H1 (cell line): ENCODE results near the gene ST13. TPM values are rescaled to one million over a fixed set of nuclear protein-coding genes. Genes with fewer than 3 reads are reported as not detected.

ENCODE experiments used
- CTCF ChIA-PET: fragments of 300-600 bp; sonication (Branson Sonifier 250); formaldehyde crosslinking; loops from one replicate; lab custom pipeline; 2021; ENCODE audit not compliant: partially characterized antibody; lab: Charles Lee
- POLR2A ChIA-PET: fragments of 300-600 bp; sonication (Branson Sonifier 250); formaldehyde crosslinking; loops from one replicate; lab custom pipeline; 2021; ENCODE audit warnings: inconsistent platforms; ENCODE audit not compliant: partially characterized antibody; lab: Charles Lee
- DNase-seq, 2 experiments: peaks; one replicate each; pipeline versions ENCODE4 v3.0.0 to v3.0.0-alpha.2; 2010 to 2022; ENCODE audit warnings: low spot score in 2 of 2, low read depth in 1 of 2, mixed read lengths in 1 of 2
- FAIRE-seq: peaks from 2 replicates; lab custom pipeline; 2011; peaks lifted over from hg19 to GRCh38; lab: Jason Lieb, UNC
- H2AFZ ChIP-seq: 2 replicates; pipeline ENCODE4 v1.8.1; 2012; ENCODE audit warnings: low read length, inconsistent platforms
- H2AK5ac ChIP-seq: 2 replicates; pipeline ENCODE4 v1.6.1; 2013; ENCODE audit warnings: low read depth, low read length
- H2BK120ac ChIP-seq: replicated peaks from 2 replicates; pipeline ENCODE3; 2013; ENCODE audit warnings: low read depth, low read length, inconsistent platforms
- H2BK12ac ChIP-seq: 2 replicates; pipeline ENCODE4 v1.6.1; 2013; ENCODE audit warnings: low read depth, low read length
- H2BK15ac ChIP-seq: 2 replicates; pipeline ENCODE4 v1.6.1; 2013; ENCODE audit warnings: low read length
- H2BK20ac ChIP-seq: 2 replicates; pipeline ENCODE4 v1.6.1; 2013; ENCODE audit warnings: low read length
- H2BK5ac ChIP-seq: 2 replicates; pipeline ENCODE4 v1.6.1; 2013; ENCODE audit warnings: low read depth, low read length
- H3K14ac ChIP-seq: 2 replicates; pipeline ENCODE4 v1.6.1; 2013; ENCODE audit warnings: inconsistent platforms; ENCODE audit not compliant: insufficient read length
- H3K18ac ChIP-seq: 2 replicates; pipeline ENCODE4 v1.6.1; 2013; ENCODE audit warnings: low read length; ENCODE audit errors: extremely low read depth
- H3K23ac ChIP-seq: 2 replicates; pipeline ENCODE4 v1.6.1; 2013; ENCODE audit warnings: inconsistent platforms; ENCODE audit not compliant: insufficient read length
- H3K23me2 ChIP-seq: 2 replicates; pipeline ENCODE4 v1.6.1; 2013; ENCODE audit warnings: low read depth, low read length
- H3K27ac ChIP-seq: 2 replicates; pipeline ENCODE4 v1.6.1; 2011; ENCODE audit warnings: low read depth, low read length, inconsistent platforms
- H3K27me3 ChIP-seq, 4 experiments: replicated peaks in 1 of 4; 1 replicate in 1 of 4; 2 replicates in 3 of 4; pipeline versions ENCODE4 v1.6.1 to v1.8.1; 2011 to 2013; ENCODE audit warnings: low read length in 3 of 4, mild to moderate bottlenecking in 3 of 4, inconsistent platforms in 2 of 4, mixed read lengths in 2 of 4, moderate library complexity in 1 of 4; ENCODE audit not compliant: control insufficient read depth in 3 of 4, insufficient read depth in 3 of 4; ENCODE audit errors: extremely low read depth in 1 of 4
- H3K36me3 ChIP-seq, 4 experiments: 2 replicates each; pipeline versions ENCODE4 v1.6.1 to v1.8.1; 2011 to 2013; ENCODE audit warnings: mild to moderate bottlenecking in 4 of 4, low read length in 3 of 4, moderate library complexity in 2 of 4, control low read depth in 1 of 4, inconsistent platforms in 1 of 4; ENCODE audit not compliant: insufficient read depth in 4 of 4, control insufficient read depth in 2 of 4
- H3K4ac ChIP-seq: replicated peaks from 2 replicates; pipeline ENCODE3; 2013; ENCODE audit warnings: low read length, low read depth, mixed read lengths, inconsistent platforms; ENCODE audit not compliant: insufficient read length
- H3K4me1 ChIP-seq, 4 experiments: replicated peaks in 1 of 4; 1 replicate in 1 of 4; 2 replicates in 3 of 4; pipeline versions ENCODE4 v1.6.1 to v1.8.1; 2011 to 2013; ENCODE audit warnings: low read length in 3 of 4, inconsistent platforms in 2 of 4, mixed read lengths in 1 of 4; ENCODE audit not compliant: insufficient read depth in 4 of 4, control insufficient read depth in 3 of 4
- H3K4me2 ChIP-seq, 2 experiments: 2 replicates each; pipeline versions ENCODE4 v1.6.1 to v1.8.1; 2011 to 2013; ENCODE audit warnings: low read depth in 2 of 2, low read length in 2 of 2, control low read depth in 1 of 2, inconsistent platforms in 1 of 2, mild to moderate bottlenecking in 1 of 2; ENCODE audit not compliant: insufficient read depth in 1 of 2
- H3K4me3 ChIP-seq, 4 experiments: fragments of 200-600, 300-600 bp in 1 of 4; sonication (generic), shearing (Covaris generic), sonication (Bioruptor Twin) in 1 of 4; 2 replicates each; pipeline versions ENCODE4 v1.5.1 to v1.8.1; 2011 to 2016; ENCODE audit warnings: low read length in 4 of 4, low read depth in 3 of 4, control low read depth in 2 of 4, inconsistent platforms in 2 of 4, mild to moderate bottlenecking in 2 of 4, mixed read lengths in 1 of 4, moderate library complexity in 1 of 4; ENCODE audit not compliant: insufficient read depth in 2 of 4; ENCODE audit errors: extremely low read depth in 1 of 4
- H3K56ac ChIP-seq: replicated peaks from 2 replicates; pipeline ENCODE3; 2013; ENCODE audit warnings: low read depth, mild to moderate bottlenecking, mixed read lengths, low read length, inconsistent platforms; ENCODE audit not compliant: insufficient read length
- H3K79me1 ChIP-seq: 2 replicates; pipeline ENCODE4 v1.6.1; 2013; ENCODE audit warnings: low read depth, low read length, control low read depth
- H3K79me2 ChIP-seq, 2 experiments: 2 replicates each; pipeline versions ENCODE4 v1.6.1 to v1.8.1; 2012 to 2013; ENCODE audit warnings: low read length in 2 of 2, mild to moderate bottlenecking in 2 of 2, inconsistent platforms in 1 of 2; ENCODE audit not compliant: insufficient read depth in 2 of 2, control insufficient read depth in 1 of 2
- H3K9ac ChIP-seq, 4 experiments: replicated peaks in 1 of 4; 1 replicate in 1 of 4; 2 replicates in 3 of 4; pipeline versions ENCODE4 v1.6.1 to v1.8.1; 2011 to 2013; ENCODE audit warnings: low read depth in 3 of 4, low read length in 3 of 4, control low read depth in 2 of 4, mild to moderate bottlenecking in 2 of 4, moderate library complexity in 2 of 4, inconsistent platforms in 1 of 4; ENCODE audit errors: extremely low read depth in 1 of 4
- H3K9me3 ChIP-seq, 2 experiments: 2 replicates each; pipeline versions ENCODE4 v1.6.1 to v1.8.1; 2012 to 2013; ENCODE audit warnings: mild to moderate bottlenecking in 2 of 2, moderate library complexity in 2 of 2, control low read depth in 1 of 2, inconsistent platforms in 1 of 2, low read depth in 1 of 2, low read length in 1 of 2, mixed read lengths in 1 of 2; ENCODE audit not compliant: insufficient read depth in 2 of 2
- H4K20me1 ChIP-seq, 2 experiments: replicated peaks in 1 of 2; 2 replicates each; pipeline versions ENCODE3 to v1.8.1; 2011 to 2013; ENCODE audit warnings: inconsistent platforms in 2 of 2, low read length in 2 of 2, mild to moderate bottlenecking in 1 of 2; ENCODE audit not compliant: insufficient read depth in 2 of 2, control insufficient read depth in 1 of 2
- H4K5ac ChIP-seq: 2 replicates; pipeline ENCODE4 v1.6.1; 2013; ENCODE audit warnings: low read length, low read depth, mixed read lengths, inconsistent platforms; ENCODE audit not compliant: insufficient read length
- H4K8ac ChIP-seq: 2 replicates; pipeline ENCODE4 v1.8.0; 2013; ENCODE audit warnings: mild to moderate bottlenecking, moderate library complexity, low read length, inconsistent platforms; ENCODE audit not compliant: insufficient read depth; ENCODE audit errors: extremely low read depth
- H4K91ac ChIP-seq: replicated peaks from 2 replicates; pipeline ENCODE3; 2013; ENCODE audit warnings: low read length, mixed read lengths, inconsistent platforms; ENCODE audit not compliant: insufficient read length
- BRCA1 ChIP-seq: IDR thresholded peaks from 2 replicates; pipeline ENCODE4 v1.6.1; 2012; ENCODE audit warnings: low read depth, low read length, improper control_type of control experiment
- HDAC6 ChIP-seq: IDR thresholded peaks from one replicate; pipeline ENCODE4 v1.7.1; 2012; ENCODE audit warnings: low read depth, mild to moderate bottlenecking, inconsistent platforms, low read length, moderate library complexity
- KDM1A ChIP-seq: fragments of 200-600, 300-600 bp; sonication (generic); IDR thresholded peaks from 2 replicates; pipeline ENCODE4 v1.7.1; 2016; ENCODE audit warnings: mild to moderate bottlenecking, low read length, borderline replicate concordance
- KDM5A ChIP-seq: fragments of 200-600 bp; IDR thresholded peaks from 2 replicates; pipeline ENCODE4 v1.7.1; 2012; ENCODE audit warnings: mild to moderate bottlenecking, low read length, inconsistent platforms, mixed read lengths
- PHF8 ChIP-seq: fragments of 200-600 bp; sonication (generic); conservative IDR thresholded peaks from 2 replicates; pipeline ENCODE4 v1.7.1; 2012; ENCODE audit warnings: low read depth, mild to moderate bottlenecking, inconsistent platforms, low read length, moderate library complexity
- POLR2AphosphoS5 ChIP-seq: IDR thresholded peaks from 2 replicates; pipeline ENCODE4 v1.6.1; 2011; ENCODE audit warnings: low read depth, low read length
- RXRA ChIP-seq: IDR thresholded peaks from 2 replicates; pipeline ENCODE4 v1.6.1; 2011; ENCODE audit warnings: low read depth, mild to moderate bottlenecking, low read length, moderate library complexity; ENCODE audit not compliant: insufficient read depth
- SIN3A ChIP-seq, 2 experiments: IDR thresholded peaks in 1 of 2; conservative IDR thresholded peaks in 1 of 2; 2 replicates each; pipeline ENCODE4 v1.6.1; 2011 to 2012; ENCODE audit warnings: low read length in 2 of 2, improper control_type of control experiment in 1 of 2, low read depth in 1 of 2, mild to moderate bottlenecking in 1 of 2
- SIRT6 ChIP-seq: IDR thresholded peaks from one replicate; pipeline ENCODE4 v1.7.1; 2012; ENCODE audit warnings: low read length, inconsistent platforms
- SP4 ChIP-seq: IDR thresholded peaks from 2 replicates; pipeline ENCODE4 v1.6.1; 2012; ENCODE audit warnings: low read length, inconsistent platforms
- TCF12 ChIP-seq: IDR thresholded peaks from 2 replicates; pipeline ENCODE4 v1.6.1; 2011; ENCODE audit warnings: low read depth, mild to moderate bottlenecking, low read length
- WGBS, 2 experiments: shearing (Covaris generic) in 1 of 2; methylation state at CpG; one replicate each; pipeline versions ENCODE4 v1.1.6 to v1.1.7; 2013 to 2015; ENCODE audit warnings: low lambda C conversion rate in 2 of 2, mixed read lengths in 2 of 2, inconsistent platforms in 1 of 2, low coverage in 1 of 2, missing lambda C conversion rate in 1 of 2; ENCODE audit not compliant: insufficient replicate concordance in 2 of 2, insufficient coverage in 1 of 2, insufficient read length in 1 of 2; ENCODE audit errors: extremely low coverage in 1 of 2, missing lambda C conversion rate in 1 of 2; 5-methylcytosine and 5-hydroxymethylcytosine counted together
- polyA plus RNA-seq, 7 experiments: library from polyadenylated mRNA; depleted of rRNA in 3 of 7; stranded (reverse) in 5 of 7; unstranded in 2 of 7; fragments of >200 nt in 5 of 7; fragments of 200-250 nt in 2 of 7; gene quantifications; 1 replicate in 5 of 7; 2 replicates in 1 of 7; 4 replicates in 1 of 7; pipeline versions ENCODE4 v1.2.1 to v1.2.3, GENCODE V29; 2011 to 2013; ENCODE audit warnings: missing spikeins in 2 of 7, mixed read lengths in 2 of 7
- total RNA-seq: library from RNA; stranded (reverse); fragmentation: NEBNext Ultra II Directional; extraction: Animal tissue kit (Norgen Biotek cat#: 25700); gene quantifications from 2 replicates; pipeline ENCODE4 v1.2.1, GENCODE V29; 2021
- TF ChIP-seq, protein P1 (sequence below), 3 experiments: IDR thresholded peaks; 1 replicate in 2 of 3; 2 replicates in 1 of 3; pipeline versions ENCODE4 v1.5.1 to v1.6.1; 2011; ENCODE audit warnings: low read length in 3 of 3, mild to moderate bottlenecking in 3 of 3, inconsistent platforms in 2 of 3, low read depth in 1 of 3, moderate library complexity in 1 of 3; ENCODE audit not compliant: insufficient read depth in 1 of 3; ENCODE audit errors: control extremely low read depth in 1 of 3

ST13 gene
- total and polyA plus RNA-seq, 2 of the 8 experiments (the other 6 are each of a cell fraction or from before 2014, with no cell fraction given) = 52.0 to 305 TPM

DNA sequence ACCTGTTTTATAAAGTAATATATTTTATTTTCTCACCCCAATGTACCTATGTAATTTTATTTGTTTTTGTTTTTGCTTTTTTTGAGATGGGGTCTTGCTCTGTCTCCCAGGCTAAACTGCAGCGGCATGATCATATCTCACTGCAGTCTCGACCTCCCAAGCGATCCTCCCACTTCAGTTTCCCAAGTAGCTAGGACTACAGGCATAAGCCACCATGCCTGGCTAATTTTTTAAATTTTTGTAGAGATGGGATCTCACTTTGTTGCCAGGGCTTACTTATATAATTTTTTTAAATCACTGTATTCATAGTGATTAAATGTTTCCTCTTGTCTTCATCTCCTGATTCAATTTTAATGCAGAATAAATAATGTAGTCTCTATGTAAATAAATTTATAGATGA lies 18.7 kb upstream of the ST13 start:
- H3K4me1 ChIP-seq = no peaks in the 10 kb centered on the region
- no peak overlapping the region for H3K4me2 ChIP-seq
- no peak overlapping the region for H3K23ac ChIP-seq
- no peak overlapping the region for H3K4me3 ChIP-seq
- no peak overlapping the region for H2BK12ac ChIP-seq
- H3K14ac ChIP-seq = no peak overlapping the region
- POLR2A ChIA-PET = interaction anchor here (0.6 to 0.7 kb wide), 2 partner anchors 15 to 28 kb away, joined by 3 read pairs; no protein-coding TSS in a partner anchor
- no peak overlapping the region for H2AFZ ChIP-seq
- no peak overlapping the region for H3K56ac ChIP-seq
- H4K20me1 ChIP-seq = no peaks in the 10 kb centered on the region
- CTCF ChIA-PET = interaction anchor here (0.7 kb wide), 1 partner anchor 24 kb away, joined by 3 read pairs; no protein-coding TSS in a partner anchor
- no peak overlapping the region for H2BK20ac ChIP-seq
- no peaks in the 10 kb centered on the region for H3K79me1 ChIP-seq
- H4K8ac ChIP-seq = no peak overlapping the region
- H2AK5ac ChIP-seq = no peak overlapping the region
- H3K27ac ChIP-seq = no peak overlapping the region
- H3K4ac ChIP-seq = no peak overlapping the region
- H3K79me2 ChIP-seq = no peaks in the 10 kb centered on the region
- H3K9me3 ChIP-seq = no peaks in the 10 kb centered on the region
- FAIRE-seq (no peak), DNase-seq (no peak)
- H4K91ac ChIP-seq = no peak overlapping the region
- no peak overlapping the region for H2BK5ac ChIP-seq
- H3K23me2 ChIP-seq = no peaks in the 10 kb centered on the region
- peaks cover 0 to 9% (median 2%) of the 10 kb centered on the region in 4 experiments; a peak in 4 of 8 replicates for H3K36me3 ChIP-seq
- H2BK120ac ChIP-seq = no peak overlapping the region
- no peak overlapping the region for H4K5ac ChIP-seq
- H2BK15ac ChIP-seq = no peak overlapping the region
- 93% methylated on average over 3 of the region's 3 CpGs; no CpG with 5 or more reads in 1 of the 2 experiments for WGBS, 2 experiments
- H3K27me3 ChIP-seq = no peaks in the 10 kb centered on the region
- no peak overlapping the region for H3K9ac ChIP-seq
- no peak overlapping the region for H3K18ac ChIP-seq
- TF ChIP-seq HDAC6 (no peak), BRCA1 (no peak), KDM1A (no peak), SIRT6 (no peak), RXRA (no peak), KDM5A (no peak), SP4 (no peak), POLR2AphosphoS5 (no peak), PHF8 (no peak), SIN3A (conservative IDR thresholded peaks at IDR 0.05 in 1 of 2, IDR thresholded peaks at IDR 0.05 in 1 of 2; ENCODE audit: low read depth in 1 of 2, low read length in 2 of 2) (no peak), TCF12 (no peak)
- TF ChIP-seq, protein P1, sequence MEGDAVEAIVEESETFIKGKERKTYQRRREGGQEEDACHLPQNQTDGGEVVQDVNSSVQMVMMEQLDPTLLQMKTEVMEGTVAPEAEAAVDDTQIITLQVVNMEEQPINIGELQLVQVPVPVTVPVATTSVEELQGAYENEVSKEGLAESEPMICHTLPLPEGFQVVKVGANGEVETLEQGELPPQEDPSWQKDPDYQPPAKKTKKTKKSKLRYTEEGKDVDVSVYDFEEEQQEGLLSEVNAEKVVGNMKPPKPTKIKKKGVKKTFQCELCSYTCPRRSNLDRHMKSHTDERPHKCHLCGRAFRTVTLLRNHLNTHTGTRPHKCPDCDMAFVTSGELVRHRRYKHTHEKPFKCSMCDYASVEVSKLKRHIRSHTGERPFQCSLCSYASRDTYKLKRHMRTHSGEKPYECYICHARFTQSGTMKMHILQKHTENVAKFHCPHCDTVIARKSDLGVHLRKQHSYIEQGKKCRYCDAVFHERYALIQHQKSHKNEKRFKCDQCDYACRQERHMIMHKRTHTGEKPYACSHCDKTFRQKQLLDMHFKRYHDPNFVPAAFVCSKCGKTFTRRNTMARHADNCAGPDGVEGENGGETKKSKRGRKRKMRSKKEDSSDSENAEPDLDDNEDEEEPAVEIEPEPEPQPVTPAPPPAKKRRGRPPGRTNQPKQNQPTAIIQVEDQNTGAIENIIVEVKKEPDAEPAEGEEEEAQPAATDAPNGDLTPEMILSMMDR (IDR thresholded peaks at IDR 0.05; ENCODE audit: control extremely low read depth in 1 of 3, insufficient read depth in 1 of 3, low read depth in 1 of 3, low read length in 3 of 3) = no peak
